Thoracic aorta (tissue), 2 donors: ENCODE results near the gene PTPRN2. TPM values are rescaled to one million over a fixed set of nuclear protein-coding genes. Genes with fewer than 3 reads are reported as not detected.

Experiments used
- ATAC-seq: fragments of 150-250 bp; one replicate; pipeline ENCODE4 v1.8.0; 2017; ENCODE audit warnings: low read depth; ENCODE audit not compliant: insufficient number of reproducible peaks, low FRiP score
- DNase-seq: peaks from one replicate; pipeline ENCODE4 v3.0.0-alpha.2; 2020; ENCODE audit warnings: low spot score
- H3K27ac ChIP-seq, 2 donors: fragments of 200-600 bp; sonication (generic); 1 replicate in 1 of 2; 2 replicates in 1 of 2; pipeline ENCODE4 v1.5.1; 2016; ENCODE audit warnings: mild to moderate bottlenecking in 2 of 2, moderate library complexity in 2 of 2
- H3K27me3 ChIP-seq: fragments of 200-600 bp; sonication (generic); replicated peaks from 2 replicates; pipeline ENCODE4 v1.6.0; 2016; ENCODE audit warnings: mild to moderate bottlenecking; ENCODE audit not compliant: insufficient read depth
- H3K36me3 ChIP-seq: fragments of 200-600 bp; sonication (generic); one replicate; pipeline ENCODE4 v1.5.1; 2016
- H3K4me1 ChIP-seq, 2 donors: fragments of 200-600 bp; sonication (generic); 1 replicate in 1 of 2; 2 replicates in 1 of 2; pipeline versions ENCODE4 v1.5.1 to v1.6.0; 2016; ENCODE audit warnings: low read depth in 2 of 2, mild to moderate bottlenecking in 1 of 2; ENCODE audit not compliant: control insufficient read depth in 1 of 2
- H3K4me3 ChIP-seq: fragments of 200-600 bp; sonication (generic); 2 replicates; pipeline ENCODE4 v1.5.1; 2016; ENCODE audit warnings: mild to moderate bottlenecking
- H3K9me3 ChIP-seq: fragments of 200-600 bp; sonication (generic); 2 replicates; pipeline ENCODE4 v1.5.1; 2016
- CTCF ChIP-seq: fragments of 200-600 bp; sonication (generic); IDR thresholded peaks from one replicate; pipeline ENCODE4 v1.5.1; 2019; ENCODE audit warnings: antibody characterized with exemption
- total RNA-seq, 2 donors: library from RNA; depleted of rRNA; stranded (reverse); fragments of >200 nt; gene quantifications; one replicate each; pipeline versions ENCODE4 v1.1.0 to v1.2.3, GENCODE V29; 2016

PTPRN2 gene
- total RNA-seq, 2 donors from 2014 or later, result 2.2 to 3.1 TPM

- TF ChIP-seq CTCF, result no peak
- H3K36me3 ChIP-seq, result no peaks in the 10 kb centered on the region
These were observed 3.2 kb downstream of the PTPRN2 start for GRCh38 chr7:158584407-158584806.

GRCh38 chr7:158583810-158584209, 3.8 kb downstream of the PTPRN2 start:
- H3K9me3 ChIP-seq, result peaks cover 13% of the 10 kb centered on the region
- TF ChIP-seq CTCF, result no peak
- no peaks in the 10 kb centered on the region for H3K27me3 ChIP-seq
- no peak for ATAC-seq
- H3K36me3 ChIP-seq, result no peaks in the 10 kb centered on the region
- H3K4me3 ChIP-seq, result no peak overlapping the region
- no peak overlapping the region for H3K27ac ChIP-seq
- H3K4me1 ChIP-seq, result peaks cover 13 to 20% of the 10 kb centered on the region in 2 donors
- no peak for DNase-seq

More at GRCh38 chr7:158584407-158584806, 3.2 kb downstream of the PTPRN2 start:
- Histone ChIP-seq H3K4me3 (no peak overlapping the region), H3K27ac (no peak overlapping the region), H3K4me1 (peaks cover 13 to 20% of the 10 kb centered on the region in 2 donors), H3K9me3 (peaks cover 10% of the 10 kb centered on the region), H3K27me3 (no peaks in the 10 kb centered on the region)
- DNase-seq (no peak), ATAC-seq (no peak)

GRCh38 chr7:158583143-158583542, 4.5 kb downstream of the PTPRN2 start:
- no peak overlapping the region for H3K27ac ChIP-seq
- no peak for TF ChIP-seq CTCF
- no peak overlapping the region for H3K4me3 ChIP-seq
- H3K27me3 ChIP-seq, result no peaks in the 10 kb centered on the region
- peaks cover 13% of the 10 kb centered on the region for H3K9me3 ChIP-seq
- no peaks in the 10 kb centered on the region for H3K36me3 ChIP-seq
- ATAC-seq, result no peak
- H3K4me1 ChIP-seq, result peaks cover 13 to 16% of the 10 kb centered on the region in 2 donors
- DNase-seq, result no peak

- TF ChIP-seq CTCF, result no peak
- Histone ChIP-seq H3K4me3 (no peak overlapping the region), H3K9me3 (peaks cover 13% of the 10 kb centered on the region), H3K27ac (no peak overlapping the region), H3K27me3 (no peaks in the 10 kb centered on the region), H3K4me1 (peaks cover 13 to 14% of the 10 kb centered on the region in 2 donors), H3K36me3 (no peaks in the 10 kb centered on the region)
- DNase-seq (no peak), ATAC-seq (no peak)
These were observed 5.5 kb downstream of the PTPRN2 start for GRCh38 chr7:158582089-158582456.

- no peak for TF ChIP-seq CTCF
- H3K4me1 ChIP-seq, result peaks cover 10 to 11% of the 10 kb centered on the region in 2 donors
- H3K36me3 ChIP-seq, result no peaks in the 10 kb centered on the region
- H3K27ac ChIP-seq, result no peak overlapping the region
- ATAC-seq (no peak), DNase-seq (no peak)
- no peak overlapping the region for H3K4me3 ChIP-seq
- H3K27me3 ChIP-seq, result no peaks in the 10 kb centered on the region
- peaks cover 13% of the 10 kb centered on the region for H3K9me3 ChIP-seq
These were observed 6.1 kb downstream of the PTPRN2 start for GRCh38 chr7:158581440-158582088.
